ENCODE results near the gene SHCBP1.
A peak's percentile ranks its signal among the peaks of the same experiment; 100 is the strongest.

The SHCBP1 gene

GRCh38 chr16:46621934-46622676, 926 bp upstream of the SHCBP1 start:
- TF ChIP-seq CTCF (IDR thresholded peaks at IDR 0.05): no peak
- Histone ChIP-seq H3K27me3 (ENCODE audit: control insufficient read depth, insufficient read depth, low read length) (no peaks in the 10 kb centered on the region), H3K27ac (no peak overlapping the region), H3K4me3 (ENCODE audit: low read depth, low read length) (no peak overlapping the region), H3K9me3 (ENCODE audit: control insufficient read depth, low read length) (no peaks in the 10 kb centered on the region), H3K9ac (no peak overlapping the region), H3K79me2 (no peaks in the 10 kb centered on the region), H3K4me1 (no peaks in the 10 kb centered on the region), H2AFZ (peak overlapping the region; percentile 28), H3K4me2 (ENCODE audit: low read length) (no peak overlapping the region), H3K36me3 (ENCODE audit: control insufficient read depth, insufficient read depth, low read length) (no peaks in the 10 kb centered on the region)

- no peak overlapping the region for H3K27ac ChIP-seq
- no peaks in the 10 kb centered on the region for H3K27me3 ChIP-seq (ENCODE audit: control insufficient read depth, insufficient read depth, low read length)
- H3K9me3 ChIP-seq (ENCODE audit: control insufficient read depth, low read length): no peaks in the 10 kb centered on the region
- H3K36me3 ChIP-seq (ENCODE audit: control insufficient read depth, insufficient read depth, low read length): no peaks in the 10 kb centered on the region
- peak overlapping the region; percentile 45 for H3K4me3 ChIP-seq (ENCODE audit: low read depth, low read length)
- H3K79me2 ChIP-seq: no peaks in the 10 kb centered on the region
- TF ChIP-seq CTCF (IDR thresholded peaks at IDR 0.05): no peak
- peak overlapping the region; percentile 83 for H3K4me2 ChIP-seq (ENCODE audit: low read length)
- no peaks in the 10 kb centered on the region for H3K4me1 ChIP-seq
- no peak overlapping the region for H3K9ac ChIP-seq
- H2AFZ ChIP-seq: peak overlapping the region; percentile 73
Measured at GRCh38 chr16:46620266-46621005, 743 bp downstream of the SHCBP1 start.

DNA sequence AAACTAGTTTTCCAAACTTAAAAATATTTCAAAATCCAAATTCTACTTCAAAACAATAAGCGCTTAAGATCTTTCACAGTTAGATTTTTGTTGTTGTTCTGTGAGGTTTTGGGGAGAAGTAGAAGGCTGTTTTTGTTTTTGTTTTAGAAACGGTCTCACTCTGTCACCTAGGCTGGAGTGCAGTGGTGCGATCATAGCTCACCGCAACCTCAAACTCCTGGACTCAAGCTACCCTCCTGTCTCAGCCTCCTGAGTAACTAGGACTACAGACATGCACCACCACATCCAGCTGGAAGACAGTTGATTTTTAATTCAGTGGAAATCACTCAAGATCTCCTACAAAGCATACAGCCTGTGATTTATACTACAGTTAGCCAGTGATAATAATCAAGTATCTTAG, 2.7 kb downstream of the SHCBP1 start:
- no peaks in the 10 kb centered on the region for H3K27me3 ChIP-seq (ENCODE audit: control insufficient read depth, insufficient read depth, low read length)
- no peaks in the 10 kb centered on the region for H3K4me1 ChIP-seq
- TF ChIP-seq CTCF (IDR thresholded peaks at IDR 0.05): no peak
- H3K79me2 ChIP-seq: no peaks in the 10 kb centered on the region
- H3K27ac ChIP-seq: no peak overlapping the region
- no peak overlapping the region for H3K4me2 ChIP-seq (ENCODE audit: low read length)
- no peak overlapping the region for H2AFZ ChIP-seq
- H3K9me3 ChIP-seq (ENCODE audit: control insufficient read depth, low read length): no peaks in the 10 kb centered on the region
- H3K36me3 ChIP-seq (ENCODE audit: control insufficient read depth, insufficient read depth, low read length): no peaks in the 10 kb centered on the region
- H3K9ac ChIP-seq: no peak overlapping the region
- H3K4me3 ChIP-seq (ENCODE audit: low read depth, low read length): no peak overlapping the region

DNA sequence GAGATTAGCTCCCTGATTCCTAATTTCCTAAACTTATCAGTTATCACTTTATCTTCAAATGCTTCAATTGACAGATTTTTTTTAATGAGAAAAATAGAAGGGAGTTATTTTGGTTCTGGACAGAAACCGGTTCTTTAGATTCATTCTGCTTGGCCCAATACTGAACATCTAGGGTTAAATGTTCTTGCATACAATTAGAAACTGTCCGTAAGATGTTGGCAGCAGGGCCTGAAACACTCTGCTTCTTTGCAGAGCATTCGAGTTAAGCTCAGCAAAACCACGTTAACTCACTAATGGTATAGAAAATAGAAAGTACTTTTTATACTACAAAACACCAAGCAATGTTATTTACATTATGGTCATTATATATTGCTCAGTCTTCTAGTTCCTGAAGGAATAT, 7.2 kb downstream of the SHCBP1 start:
- Histone ChIP-seq H3K4me1 (no peaks in the 10 kb centered on the region), H3K27me3 (ENCODE audit: control insufficient read depth, insufficient read depth, low read length) (no peaks in the 10 kb centered on the region), H3K9ac (no peak overlapping the region), H3K4me2 (ENCODE audit: low read length) (no peak overlapping the region), H3K4me3 (ENCODE audit: low read depth, low read length) (no peak overlapping the region), H2AFZ (no peak overlapping the region), H3K36me3 (ENCODE audit: control insufficient read depth, insufficient read depth, low read length) (no peaks in the 10 kb centered on the region), H3K9me3 (ENCODE audit: control insufficient read depth, low read length) (no peaks in the 10 kb centered on the region), H3K27ac (no peak overlapping the region), H3K79me2 (no peaks in the 10 kb centered on the region)
- no peak for TF ChIP-seq CTCF (IDR thresholded peaks at IDR 0.05)

All from parathyroid adenoma (tissue), 2 donors.